Keratinocyte (primary cell): ENCODE data around the gene MAP4K2.
A peak's percentile ranks its signal among the peaks of the same experiment; 100 is the strongest.

Source experiments
- EZH2 ChIP-seq: IDR thresholded peaks from one replicate; pipeline ENCODE4 v1.6.1; 2012; ENCODE audit warnings: inconsistent platforms, mild to moderate bottlenecking, low read length, moderate library complexity
- TF ChIP-seq, protein P1 (sequence below), 3 experiments: IDR thresholded peaks in 1 of 3; conservative IDR thresholded peaks in 1 of 3; optimal IDR thresholded peaks in 1 of 3; 2 replicates in 2 of 3; 3 replicates in 1 of 3; pipeline versions ENCODE3 to v1.5.1; 2011; ENCODE audit warnings: low read length in 3 of 3, mild to moderate bottlenecking in 3 of 3, moderate library complexity in 2 of 3, control low read depth in 1 of 3, inconsistent platforms in 1 of 3; ENCODE audit not compliant: insufficient read depth in 2 of 3; ENCODE audit errors: extremely low read depth in 1 of 3

- TF ChIP-seq, protein P1, sequence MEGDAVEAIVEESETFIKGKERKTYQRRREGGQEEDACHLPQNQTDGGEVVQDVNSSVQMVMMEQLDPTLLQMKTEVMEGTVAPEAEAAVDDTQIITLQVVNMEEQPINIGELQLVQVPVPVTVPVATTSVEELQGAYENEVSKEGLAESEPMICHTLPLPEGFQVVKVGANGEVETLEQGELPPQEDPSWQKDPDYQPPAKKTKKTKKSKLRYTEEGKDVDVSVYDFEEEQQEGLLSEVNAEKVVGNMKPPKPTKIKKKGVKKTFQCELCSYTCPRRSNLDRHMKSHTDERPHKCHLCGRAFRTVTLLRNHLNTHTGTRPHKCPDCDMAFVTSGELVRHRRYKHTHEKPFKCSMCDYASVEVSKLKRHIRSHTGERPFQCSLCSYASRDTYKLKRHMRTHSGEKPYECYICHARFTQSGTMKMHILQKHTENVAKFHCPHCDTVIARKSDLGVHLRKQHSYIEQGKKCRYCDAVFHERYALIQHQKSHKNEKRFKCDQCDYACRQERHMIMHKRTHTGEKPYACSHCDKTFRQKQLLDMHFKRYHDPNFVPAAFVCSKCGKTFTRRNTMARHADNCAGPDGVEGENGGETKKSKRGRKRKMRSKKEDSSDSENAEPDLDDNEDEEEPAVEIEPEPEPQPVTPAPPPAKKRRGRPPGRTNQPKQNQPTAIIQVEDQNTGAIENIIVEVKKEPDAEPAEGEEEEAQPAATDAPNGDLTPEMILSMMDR (optimal IDR thresholded peaks at IDR 0.05 in 1 of 3, IDR thresholded peaks at IDR 0.05 in 1 of 3, conservative IDR thresholded peaks at IDR 0.05 in 1 of 3; ENCODE audit: extremely low read depth in 1 of 3, insufficient read depth in 2 of 3, low read length in 3 of 3), result peak in 2 of 3 experiments; percentile 86 to 96
- no peak for TF ChIP-seq EZH2
Measured at GRCh38 chr11:64846998-64847666, 44.1 kb upstream of the MAP4K2 start.
